Activated naive CD8-positive, alpha-beta T cell treated with anti-CD3 and anti-CD28 coated beads, Interleukin-2, amount 50 U/mL, for 16 hours (primary cell): ENCODE measurements around the gene PHF13.
"Not testable (repeated sequence)": the region's sequence is repeated elsewhere in the genome, so short reads cannot be mapped to it uniquely, and the experiment has no call there.

ENCODE experiments used
- DNase-seq: peaks from one replicate; pipeline ENCODE4 v3.0.0-alpha.2; 2020; ENCODE audit warnings: low read depth, low spot score

The PHF13 gene

DNA sequence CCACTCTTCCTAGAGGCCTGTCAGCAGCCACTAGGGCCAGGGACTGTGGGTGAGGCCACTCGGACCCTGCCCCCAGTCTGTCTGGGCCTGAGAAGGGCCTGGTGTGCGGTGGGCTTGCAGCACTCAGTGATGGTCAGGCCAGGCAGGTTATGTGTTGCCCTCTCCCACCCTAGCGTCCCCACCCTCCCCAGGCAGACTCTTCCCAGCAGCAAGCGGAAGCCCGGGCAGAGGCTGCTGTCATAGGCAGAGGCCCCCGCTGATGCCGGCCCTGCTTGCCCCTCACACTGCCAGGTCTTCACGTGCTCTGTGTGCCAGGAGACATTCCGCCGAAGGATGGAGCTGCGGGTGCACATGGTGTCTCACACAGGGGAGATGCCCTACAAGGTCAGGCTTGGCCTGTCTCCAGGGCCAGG is 27.1 kb upstream of the PHF13 start:
- DNase-seq, result no peak

DNA sequence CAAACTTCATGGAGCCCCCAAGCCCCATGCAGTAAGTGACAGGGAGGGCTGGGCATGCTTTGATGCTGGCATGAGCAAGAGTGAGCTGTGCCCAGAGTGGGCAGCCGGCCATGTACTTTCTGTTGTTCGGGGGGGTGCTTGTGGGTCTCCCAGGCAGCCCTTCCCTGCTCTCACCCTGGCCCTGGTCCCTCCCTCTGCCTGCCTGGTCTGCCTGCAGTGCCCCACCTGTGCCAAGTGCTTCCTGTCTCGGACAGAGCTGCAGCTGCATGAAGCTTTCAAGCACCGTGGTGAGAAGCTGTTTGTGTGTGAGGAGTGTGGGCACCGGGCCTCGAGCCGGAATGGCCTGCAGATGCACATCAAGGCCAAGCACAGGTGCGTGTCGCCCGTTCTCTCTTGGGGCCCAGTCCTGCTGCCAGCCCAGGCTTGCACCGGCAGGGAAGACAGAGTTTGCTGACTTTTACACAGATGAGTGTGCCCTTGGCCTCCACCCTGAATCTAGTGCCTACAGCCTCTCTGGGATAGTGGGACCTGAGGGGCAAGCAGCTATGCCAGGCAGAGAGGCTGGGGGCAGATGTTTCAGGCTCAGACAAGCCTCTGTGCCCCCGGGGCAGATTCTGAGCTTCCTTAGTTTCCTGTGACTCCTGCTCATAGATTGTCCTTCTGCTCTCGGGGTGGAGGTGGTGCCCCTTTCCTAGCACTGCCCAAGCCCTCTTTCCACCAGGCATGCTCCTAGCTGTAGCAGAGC is 26.1 kb upstream of the PHF13 start:
- no peak for DNase-seq

DNA sequence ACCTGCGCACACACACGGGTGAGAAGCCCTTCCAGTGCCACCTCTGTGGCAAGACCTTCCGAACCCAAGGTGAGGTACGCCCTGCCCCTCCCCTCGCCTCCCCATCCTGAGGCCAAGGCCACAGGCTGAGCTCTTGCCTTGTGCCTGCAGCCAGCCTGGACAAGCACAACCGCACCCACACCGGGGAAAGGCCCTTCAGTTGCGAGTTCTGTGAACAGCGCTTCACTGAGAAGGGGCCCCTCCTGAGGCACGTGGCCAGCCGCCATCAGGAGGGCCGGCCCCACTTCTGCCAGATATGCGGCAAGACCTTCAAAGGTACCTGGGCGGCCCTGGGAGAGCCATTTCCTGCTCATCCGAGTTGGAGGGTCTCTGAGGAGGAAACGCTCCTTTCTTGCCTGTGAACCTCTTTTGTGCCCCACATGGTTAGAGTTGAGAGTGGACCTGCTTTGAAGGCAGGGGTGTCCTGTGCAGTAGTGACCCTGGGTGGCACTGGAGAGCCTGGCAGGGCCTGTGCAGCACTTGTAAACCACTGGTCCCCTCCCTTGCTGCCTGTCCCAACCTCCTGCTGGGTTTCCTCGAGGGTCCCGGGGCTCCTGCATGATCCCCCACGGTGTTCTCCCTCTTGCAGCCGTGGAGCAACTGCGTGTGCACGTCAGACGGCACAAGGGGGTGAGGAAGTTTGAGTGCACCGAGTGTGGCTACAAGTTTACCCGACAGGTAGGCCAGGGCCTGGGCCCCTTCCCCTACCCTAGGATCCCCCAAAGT is 25.2 kb upstream of the PHF13 start:
- no peak for DNase-seq

DNA sequence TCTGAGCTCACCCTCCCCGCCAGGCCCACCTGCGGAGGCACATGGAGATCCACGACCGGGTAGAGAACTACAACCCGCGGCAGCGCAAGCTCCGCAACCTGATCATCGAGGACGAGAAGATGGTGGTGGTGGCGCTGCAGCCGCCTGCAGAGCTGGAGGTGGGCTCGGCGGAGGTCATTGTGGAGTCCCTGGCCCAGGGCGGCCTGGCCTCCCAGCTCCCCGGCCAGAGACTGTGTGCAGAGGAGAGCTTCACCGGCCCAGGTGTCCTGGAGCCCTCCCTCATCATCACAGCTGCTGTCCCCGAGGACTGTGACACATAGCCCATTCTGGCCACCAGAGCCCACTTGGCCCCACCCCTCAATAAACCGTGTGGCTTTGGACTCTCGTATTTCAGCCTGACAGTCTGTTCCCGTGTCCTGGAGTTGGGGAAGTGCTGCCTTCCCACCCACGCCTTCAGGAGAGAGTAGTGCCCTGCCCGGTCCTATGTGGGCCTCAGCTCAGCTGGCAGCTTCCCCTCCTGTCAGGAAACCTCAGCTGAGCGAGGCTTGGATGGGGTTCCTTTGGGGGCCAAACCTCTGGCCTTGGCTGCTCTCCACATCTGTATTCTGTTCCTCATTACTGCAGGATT is 24.5 kb upstream of the PHF13 start:
- DNase-seq, result no peak

DNA sequence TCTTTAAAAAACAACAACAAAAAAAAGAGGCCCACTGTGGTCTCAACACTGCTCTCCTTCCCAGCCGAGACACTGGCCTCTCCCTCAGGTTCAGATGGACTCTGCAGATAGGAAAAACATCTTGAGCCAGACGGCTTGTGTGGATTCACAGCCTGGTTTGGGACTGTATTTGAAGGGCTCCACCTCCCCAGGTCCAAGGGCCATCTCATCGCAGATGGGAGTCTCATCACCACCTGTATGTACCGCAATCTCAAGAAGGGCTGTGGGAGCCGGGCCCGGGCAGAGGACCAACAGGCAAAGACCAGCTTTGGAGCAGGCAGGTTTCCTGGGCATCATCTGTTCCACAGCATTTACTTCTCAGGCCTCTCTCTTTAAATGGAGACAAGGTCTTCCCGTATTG is 23.5 kb upstream of the PHF13 start:
- no peak for DNase-seq

DNA sequence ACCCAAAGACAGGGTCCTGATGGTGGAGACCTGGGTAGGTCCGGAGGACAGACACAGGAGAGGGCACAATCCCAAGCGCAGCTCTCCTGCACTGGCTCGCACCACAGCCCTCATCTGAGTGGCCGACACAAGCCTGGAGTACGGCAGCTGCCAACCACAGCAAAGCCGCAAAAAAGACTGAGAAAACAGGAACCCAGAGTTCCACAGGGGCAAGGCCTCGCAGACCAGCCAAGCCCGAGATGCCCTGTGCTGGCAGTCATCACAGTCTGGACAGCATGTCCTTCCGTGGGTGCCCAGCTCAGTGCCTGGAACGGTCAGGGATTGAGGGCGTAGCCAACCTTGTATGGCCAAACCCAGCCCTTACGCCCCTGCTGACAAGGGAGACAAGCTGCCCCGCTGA is 22.3 kb upstream of the PHF13 start:
- no peak for DNase-seq

DNA sequence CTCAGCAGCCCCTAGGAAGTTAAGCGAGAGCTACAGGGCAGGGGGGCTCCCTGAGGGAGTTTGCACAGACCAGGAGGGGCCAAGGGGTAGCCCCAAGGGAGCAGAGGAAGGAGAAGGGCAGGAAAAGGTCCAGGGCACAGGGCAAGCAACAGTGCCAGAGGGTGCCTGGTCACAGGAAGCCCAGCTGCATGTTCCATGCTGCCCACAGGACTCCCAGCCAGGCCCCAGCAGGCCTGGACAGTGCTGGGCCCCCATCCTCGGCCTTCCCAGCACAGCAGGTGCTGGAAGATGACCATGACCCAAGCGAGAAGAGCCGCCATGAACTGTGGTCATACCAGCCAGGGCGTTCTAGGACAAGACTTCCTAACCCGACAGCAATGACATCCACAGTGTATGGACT is 21.9 kb upstream of the PHF13 start:
- DNase-seq, result no peak

DNA sequence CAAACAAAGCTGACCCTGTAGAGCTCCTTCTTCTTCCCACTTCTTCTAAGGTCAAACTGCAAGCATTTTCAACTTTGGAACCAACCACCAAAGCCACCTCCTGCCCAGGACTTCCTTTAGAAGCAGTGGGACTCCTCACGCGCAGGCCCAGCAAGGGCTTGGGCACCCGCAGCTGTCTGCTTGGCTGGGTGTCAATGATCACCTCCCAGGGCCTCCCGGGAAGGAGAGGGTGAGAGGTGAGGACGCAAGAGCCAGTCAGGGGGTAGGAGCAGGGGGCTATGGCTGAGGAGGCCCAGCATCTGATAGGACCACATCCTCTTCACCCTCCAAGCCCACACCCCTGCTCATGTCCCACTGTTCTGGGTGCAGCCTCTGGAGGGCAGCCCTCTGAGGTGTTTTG is 21.1 kb upstream of the PHF13 start:
- no peak for DNase-seq

DNA sequence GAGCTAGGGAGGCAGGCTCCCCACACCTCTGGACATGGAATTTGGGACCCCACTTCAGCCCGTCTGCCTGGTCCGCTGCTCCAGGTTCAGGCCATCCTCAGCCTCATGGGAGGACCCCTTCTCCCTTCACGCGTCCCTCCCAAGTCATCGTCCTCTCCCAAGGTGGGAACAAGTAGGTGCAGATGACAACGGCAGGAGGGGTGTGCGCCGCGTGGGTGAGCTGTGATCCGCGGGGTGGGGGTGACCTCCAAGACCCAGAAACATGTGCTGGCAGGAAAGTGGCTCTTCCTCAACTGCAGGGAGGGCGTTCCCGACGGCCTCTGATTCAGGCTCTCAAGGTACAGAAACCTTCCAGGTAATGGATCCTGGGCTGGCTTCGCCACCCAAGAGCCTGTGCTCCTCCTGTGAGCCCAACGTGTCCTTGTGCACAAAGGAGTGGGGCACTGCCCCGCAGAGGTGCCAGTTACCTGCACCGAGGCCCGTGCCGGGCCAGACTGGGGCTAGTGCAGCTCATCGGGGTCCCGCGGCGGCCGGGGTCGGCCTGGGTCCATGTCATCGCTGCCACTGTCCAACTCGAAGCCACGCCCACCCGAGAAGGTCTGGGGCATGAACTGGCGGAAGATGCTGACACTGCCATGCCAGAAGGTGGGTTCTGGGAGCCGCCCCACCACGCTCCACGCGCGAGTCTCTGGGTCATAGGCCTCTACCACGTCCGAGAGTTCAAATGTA is 20.5 kb upstream of the PHF13 start:
- no peak for DNase-seq

DNA sequence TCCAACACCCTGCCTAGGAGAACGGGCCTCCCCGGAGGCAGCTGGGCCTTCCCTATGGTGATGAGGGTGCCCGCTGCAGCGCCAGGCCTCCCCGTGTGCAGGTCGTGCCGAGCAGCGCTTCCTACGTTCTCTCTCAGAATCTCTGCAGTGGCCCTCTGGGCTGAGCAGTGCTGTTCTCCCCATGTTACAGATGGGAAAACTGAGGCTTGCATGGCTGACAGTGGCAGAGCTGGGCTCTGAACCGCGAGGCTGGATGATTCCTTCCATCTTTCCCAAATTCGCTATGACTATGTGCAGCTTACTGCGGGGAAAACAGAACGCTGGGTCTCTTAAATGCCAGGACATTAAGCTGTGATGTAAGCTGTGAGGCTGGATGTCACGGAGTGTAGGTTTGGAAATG is 19.7 kb upstream of the PHF13 start:
- no peak for DNase-seq

DNA sequence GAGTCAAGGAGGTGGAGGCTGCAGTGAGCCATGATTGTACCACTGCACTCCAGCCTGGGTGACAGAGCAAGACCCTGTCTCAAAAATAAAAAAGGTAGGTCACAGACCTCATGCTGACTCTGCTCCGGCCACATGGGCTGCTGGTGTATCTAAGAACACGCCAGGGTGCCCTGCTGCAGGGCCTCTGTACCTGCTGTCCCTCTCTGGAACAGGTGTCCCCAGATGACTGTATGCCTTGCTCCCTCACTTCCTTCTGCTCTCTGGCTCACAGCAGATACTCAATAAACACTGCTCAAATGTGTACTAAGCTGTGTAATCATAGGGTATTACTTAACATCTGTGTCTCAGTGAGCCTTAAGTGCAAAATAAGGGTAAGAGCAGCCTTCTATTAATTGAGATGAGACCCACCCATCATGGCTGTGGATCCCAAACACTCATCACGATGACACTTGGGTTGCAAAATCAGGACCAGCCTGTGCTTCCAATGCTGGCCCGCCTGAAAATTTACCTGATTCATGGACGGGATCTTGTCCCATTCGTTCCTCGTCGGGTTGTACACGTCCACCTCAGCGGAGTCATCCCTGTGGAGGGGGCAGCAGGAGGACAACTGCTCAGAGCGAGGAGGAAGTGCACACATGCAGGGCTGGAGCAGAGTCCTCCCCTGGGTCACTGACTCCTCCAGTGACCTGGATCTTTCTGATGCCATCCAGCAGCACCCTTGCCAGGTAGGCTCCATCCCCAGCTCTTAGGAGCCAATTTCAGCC is 18.4 kb upstream of the PHF13 start:
- DNase-seq, result no peak

DNA sequence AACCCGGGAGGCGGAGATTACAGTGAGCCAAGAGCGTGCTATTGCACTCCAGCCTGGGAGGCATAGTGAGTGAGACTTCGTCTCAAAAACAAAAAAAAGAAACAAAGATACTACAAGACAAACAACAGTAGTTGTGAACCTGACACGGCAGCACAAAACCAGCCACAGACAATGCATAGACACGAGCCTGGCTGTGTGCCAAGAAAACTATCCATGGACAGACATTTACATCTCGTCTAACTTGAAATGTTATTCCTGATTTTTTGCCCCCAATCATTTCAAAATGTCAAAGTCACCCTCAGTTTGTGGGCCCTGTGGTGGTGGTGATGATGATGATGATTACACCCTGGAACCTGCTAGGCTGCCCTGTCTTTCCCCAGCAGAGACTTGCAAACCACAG is 17.2 kb upstream of the PHF13 start:
- no peak for DNase-seq

DNA sequence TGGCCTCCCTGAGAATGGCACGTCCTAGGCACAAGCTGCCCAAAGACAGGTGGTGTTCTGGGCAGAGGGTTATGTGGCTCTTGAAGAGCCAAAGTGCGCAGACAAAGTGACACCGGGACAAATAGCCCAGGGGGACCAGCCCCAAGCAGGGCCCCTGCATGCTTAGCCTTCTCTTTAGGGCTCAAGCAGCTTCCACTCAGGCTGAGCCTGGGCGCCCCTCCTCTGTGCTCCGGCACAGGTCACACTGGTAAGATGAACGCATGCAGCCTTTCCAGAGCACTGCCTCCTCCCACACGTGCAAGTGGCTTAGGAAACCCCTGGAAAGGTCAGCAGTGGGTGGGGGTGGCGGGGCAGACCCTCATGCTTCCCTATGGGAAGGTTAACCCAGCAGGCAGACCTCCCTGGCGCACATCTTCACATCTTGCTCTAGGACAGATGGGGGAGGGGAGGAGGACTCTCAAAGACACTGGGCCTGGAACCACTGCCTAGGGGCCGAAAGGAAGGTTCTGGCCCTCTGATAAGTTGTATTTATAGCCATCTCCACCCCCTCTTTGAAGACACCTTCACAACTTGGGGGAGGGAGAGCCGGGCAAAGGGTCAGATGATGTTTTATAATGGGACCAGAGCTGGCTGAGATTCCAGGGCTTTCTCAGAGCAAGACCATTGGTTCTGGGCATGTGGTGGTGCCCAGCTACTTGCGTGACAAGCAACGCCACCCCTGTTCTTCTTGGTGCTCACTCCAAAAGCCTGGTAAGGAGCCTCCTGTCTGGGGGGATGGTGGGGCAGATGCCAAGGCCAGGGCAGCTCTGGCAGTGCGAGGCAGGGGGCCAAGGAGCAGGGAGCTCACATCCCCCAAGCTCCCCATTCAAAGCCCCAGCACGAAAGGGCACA is 16.4 kb upstream of the PHF13 start:
- DNase-seq, result no peak

DNA sequence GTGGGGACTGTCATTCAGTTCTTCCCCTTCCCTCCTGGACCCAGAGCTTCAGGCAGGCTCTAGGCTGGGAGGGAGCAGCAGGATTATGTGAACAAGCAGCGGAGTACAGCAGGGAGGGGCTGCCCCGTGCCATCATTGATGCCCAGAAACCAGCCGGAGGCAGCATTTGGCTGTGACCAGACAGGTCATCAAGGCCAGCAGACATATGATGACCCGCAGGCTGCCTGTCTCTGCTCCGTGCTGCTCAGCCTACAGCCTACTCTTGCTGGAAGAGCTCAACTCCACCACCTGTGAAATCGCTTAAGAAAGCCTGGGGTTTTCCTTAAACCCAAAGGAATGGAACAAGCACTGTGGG is 15.8 kb upstream of the PHF13 start:
- no peak for DNase-seq

DNA sequence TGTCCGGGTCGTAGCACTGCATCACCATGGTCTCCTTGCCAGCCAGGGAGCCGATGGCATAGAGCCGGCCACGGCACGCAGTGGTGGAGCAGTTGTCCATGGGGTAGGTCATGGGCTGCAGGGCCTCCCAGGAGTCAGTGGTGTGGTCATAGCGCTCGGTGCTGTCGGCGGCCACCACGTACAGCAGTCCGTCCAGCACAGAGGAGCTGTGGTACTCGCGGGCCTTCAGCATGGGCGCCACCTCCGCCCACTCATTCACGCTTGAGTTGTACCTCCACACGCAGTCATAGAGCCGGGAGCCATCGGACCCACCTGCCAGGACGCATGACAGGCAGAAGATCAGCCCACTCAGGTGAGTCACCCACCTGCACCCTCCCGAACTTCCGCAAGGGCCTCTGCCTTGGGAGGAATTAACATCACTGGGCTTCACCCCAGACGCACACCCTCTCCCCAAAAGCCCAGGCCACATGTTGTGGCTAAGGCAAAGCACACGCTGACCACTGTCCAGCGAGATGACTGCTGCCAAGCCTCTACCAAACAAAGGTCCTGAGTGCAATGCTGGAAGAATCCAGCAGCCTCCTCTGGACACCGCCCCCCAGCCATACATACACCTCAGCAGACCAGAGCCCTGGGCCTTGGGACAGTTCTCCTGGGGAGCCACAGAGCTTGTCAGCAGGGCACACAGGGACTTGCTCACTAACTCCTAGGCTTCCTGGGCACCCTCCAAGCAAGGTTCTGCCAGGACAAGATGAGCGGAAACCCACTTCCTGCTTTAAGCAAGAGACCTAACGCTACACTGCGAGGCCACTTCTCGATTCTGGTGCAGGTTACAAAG is 14.2 kb upstream of the PHF13 start:
- DNase-seq, result peak; percentile 29

DNA sequence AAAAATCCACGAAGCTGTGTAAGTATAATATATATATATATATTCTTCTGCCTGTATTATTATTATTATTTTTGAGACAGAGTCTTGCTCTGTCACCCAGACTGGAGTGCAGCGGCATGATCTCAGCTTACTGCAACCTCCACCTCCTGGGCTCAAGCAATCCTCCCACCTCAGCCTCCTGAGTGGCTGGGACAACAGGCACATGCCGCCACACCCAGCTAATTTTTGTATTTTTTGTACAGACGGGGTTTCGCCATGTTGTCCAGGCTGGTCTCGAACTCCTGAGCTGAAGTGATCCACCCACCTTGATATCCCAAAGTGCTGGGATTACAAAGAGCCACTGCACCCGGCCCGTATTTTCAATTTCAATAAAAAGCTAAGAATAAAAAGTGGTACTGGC is 13.5 kb upstream of the PHF13 start:
- DNase-seq, result not testable (repeated sequence)

DNA sequence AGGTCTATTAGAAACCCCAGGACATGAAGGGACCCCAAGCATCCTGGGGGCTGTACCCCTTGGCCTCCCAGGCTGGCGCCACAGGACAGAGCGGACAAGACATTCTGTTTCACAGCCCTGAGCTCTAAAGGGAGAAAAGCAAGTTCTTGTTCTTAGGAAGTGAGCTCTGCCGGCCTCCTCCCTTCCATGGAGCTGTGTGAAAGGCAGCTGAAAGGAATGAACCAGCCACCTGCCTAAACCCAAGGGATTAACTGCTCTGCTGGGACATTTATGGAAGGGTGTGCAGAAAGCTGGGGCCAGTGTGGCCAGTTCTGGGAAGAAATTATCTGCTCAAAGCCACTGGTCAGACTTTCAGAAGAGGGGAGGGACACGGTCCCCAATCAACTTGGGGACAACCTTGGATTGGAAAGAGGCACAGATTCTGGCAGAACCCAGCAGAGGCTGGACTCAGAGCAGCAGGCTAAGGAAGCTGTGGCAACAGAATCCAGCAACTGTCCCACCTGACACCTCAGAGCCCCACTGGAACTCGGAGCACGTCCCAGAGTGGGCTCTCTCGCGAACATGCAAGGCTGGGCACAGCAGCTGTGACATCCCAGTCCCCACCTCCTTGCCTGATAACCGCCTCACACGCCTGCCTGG is 13.0 kb upstream of the PHF13 start:
- DNase-seq, result no peak

DNA sequence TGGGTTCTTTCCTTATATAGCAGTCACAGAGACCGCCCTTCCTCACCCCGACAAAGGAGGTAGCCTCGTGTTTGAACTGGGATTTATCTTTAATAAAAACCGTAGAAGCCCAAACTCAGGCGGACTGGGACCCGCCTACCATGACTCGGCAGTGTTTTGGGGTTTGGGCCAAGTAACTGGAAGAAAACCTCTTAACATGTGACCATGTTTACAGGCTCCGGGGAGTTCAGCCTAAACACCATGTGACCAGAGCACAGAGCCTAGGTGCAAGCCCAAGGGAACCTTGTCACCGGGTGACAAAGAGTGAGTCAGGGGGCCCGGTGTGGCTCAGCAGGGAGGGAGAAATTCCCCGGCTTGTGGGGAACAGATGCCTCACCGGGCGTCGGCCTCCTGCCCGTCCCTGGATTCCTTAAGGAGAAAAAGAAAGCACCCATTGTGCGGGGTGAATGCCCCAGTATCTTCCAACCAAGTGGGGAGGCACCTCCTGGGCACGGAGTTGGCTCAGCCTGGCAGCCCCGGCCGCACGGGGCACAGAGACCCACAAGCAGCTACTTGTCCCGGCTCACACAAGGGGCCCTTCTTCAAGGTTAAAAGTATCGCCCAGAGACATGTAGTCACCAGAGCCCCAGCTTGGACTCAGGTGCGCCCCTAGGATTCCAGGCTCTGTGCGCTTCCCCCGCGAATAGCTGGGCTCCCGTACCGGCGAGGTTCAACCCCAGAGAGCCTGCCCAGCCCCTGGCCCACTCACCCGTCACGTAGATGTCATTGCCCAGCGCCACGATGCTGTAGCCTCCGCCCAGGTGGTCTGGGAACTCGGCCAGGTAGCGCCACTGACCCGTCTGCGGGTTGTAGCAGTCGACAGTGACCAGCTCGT is 12.2 kb upstream of the PHF13 start:
- DNase-seq, result peak; percentile 65
